Germinal center (tissue), 1 donor: ENCODE measurements around the gene RHOBTB1.

Experiments used
- DNase-seq: peaks from one replicate; pipeline ENCODE4 v3.0.0; 2012; ENCODE audit warnings: mixed read lengths, low spot score

Gene RHOBTB1

GRCh38 chr10:60964257-60965235 lies 20.6 kb upstream of the RHOBTB1 start:
- DNase-seq = peak; percentile 44

DNA sequence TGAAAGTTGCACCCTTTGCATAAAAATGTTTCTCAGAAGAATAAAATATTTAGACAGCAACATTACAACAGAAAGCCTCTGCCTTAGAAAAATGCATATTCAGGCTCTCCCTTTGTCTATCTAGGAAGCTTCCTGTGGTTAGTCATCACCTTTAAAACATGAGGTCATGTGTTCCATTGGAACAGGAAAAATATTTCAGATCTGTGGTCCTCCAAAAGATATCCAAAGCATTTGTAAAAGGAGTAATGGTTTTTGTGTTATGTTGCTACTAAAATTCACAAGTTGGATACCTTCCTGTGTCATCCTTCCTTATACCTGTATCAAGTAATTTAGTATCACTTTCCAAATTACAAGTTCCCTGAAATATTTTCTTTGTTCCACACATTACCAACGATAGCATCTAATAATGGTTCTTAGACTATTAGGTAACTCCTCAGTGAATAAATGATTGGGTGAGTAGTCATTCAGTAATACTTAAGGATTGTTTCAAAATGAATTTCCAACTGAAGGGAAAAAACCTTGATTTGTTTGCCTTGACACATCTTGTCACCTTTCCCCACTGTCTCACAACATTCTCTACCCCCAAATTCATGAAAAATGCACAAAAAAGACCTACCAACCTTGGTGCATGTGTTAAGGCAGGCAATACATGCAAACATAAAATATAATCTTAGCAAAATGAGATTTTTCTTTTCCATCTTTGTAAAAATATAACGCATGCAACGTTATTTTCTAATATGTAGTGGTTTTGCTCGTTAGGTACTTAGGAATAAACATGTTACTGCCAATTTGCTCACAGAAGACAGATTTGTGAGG lies 19.7 kb upstream of the RHOBTB1 start:
- DNase-seq = no peak

DNA sequence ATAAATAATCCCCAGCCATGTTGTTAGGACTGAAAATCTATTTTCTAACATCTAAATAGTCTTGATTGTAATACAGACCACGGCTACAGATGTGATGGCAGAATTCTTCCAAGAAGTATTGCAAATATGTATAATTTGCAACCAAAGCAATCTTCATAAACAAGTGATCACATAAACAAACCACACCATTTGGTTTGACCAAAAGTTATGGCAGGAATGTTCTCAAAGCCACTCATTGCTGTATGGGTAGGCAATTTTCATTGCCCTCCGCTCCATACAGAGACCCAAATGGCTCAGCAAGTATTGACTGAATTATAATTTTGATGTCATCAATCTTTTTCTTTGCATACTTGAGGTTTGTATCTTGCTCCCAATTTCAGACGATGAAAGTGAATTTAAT lies 19.0 kb upstream of the RHOBTB1 start:
- DNase-seq = no peak

DNA sequence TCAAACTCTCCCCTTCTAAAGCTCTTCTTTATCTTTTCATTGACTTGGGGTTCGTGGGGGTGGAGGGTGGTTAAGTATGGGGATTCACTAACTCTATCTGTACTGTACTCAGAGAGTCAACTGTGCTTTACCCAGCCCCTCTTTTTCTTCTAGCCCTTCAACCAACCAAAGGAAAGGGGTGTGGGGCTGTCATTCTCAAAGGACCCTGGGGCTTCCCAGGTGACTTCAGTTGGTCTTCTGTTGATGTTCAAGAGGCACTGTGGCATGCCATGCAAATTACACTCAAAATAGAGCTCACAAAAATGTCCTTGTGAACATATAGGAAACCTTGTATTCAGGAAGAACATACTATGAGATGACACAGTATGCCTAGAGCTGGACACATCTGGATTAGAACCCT lies 16.9 kb upstream of the RHOBTB1 start:
- DNase-seq = no peak

GRCh38 chr10:60960031-60960430 lies 16.0 kb upstream of the RHOBTB1 start:
- no peak for DNase-seq

DNA sequence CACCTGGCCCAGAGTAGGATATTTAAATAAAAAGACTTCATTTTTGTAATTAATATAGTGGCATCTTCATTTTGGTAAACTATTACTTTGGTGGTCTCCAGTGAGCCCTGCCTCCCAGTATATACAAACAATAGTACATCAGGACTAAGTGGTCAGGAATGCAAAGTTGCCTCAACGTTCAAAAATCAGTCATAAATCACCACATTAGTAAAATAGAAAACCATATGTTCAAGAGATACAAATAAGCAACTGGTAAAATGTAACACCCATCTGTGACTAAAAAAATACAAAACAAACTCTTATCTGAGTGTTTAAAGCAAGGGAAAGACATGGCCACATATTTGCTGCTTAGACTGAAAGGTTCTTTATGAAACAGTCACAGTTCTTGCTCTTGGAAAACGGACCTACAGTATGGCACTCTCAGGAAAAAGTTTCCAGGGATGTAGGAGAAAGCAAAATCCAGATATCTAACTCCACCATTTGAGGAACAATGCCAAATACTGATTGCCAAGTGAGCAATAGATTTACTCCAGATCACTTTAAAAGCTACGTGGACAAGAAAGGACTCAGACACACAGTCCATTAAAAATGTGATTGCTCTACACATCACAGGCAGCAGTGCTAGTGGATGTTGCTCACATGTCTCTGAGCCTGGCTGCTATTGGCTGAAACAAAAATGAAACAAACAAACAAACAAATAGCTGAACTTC lies 15.1 kb upstream of the RHOBTB1 start:
- no peak for DNase-seq

DNA sequence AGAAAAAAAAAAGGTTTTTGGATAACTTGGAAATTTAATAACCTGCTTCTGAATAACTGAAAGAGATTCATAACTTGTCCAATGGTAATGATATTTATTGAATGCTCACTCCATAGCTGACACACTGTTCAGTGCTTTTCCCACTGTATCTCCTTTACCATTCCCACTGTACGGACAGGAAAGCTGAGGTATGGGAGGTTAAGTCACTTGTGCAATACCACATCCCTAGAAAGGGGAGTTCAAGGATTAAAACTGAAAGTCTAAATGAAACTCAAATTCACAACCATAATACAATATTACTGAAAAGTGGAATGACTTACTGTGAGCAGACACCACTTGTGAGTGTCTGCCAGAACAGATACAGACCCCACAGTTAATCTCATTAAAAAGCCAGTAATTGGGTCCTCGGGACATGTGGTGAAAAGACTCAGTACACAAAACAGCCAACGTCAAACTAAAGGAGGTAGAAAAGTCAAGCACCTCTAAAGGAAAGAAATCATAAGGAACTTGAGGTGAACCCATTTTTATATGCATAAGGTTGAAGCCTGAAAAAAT lies 13.8 kb upstream of the RHOBTB1 start:
- DNase-seq = no peak

- no peak for DNase-seq
Observed at GRCh38 chr10:60955957-60956425, 12.0 kb upstream of the RHOBTB1 start.

GRCh38 chr10:60955316-60955715 lies 11.3 kb upstream of the RHOBTB1 start:
- no peak for DNase-seq

GRCh38 chr10:60954035-60954434 lies 10.1 kb upstream of the RHOBTB1 start:
- DNase-seq = no peak

DNA sequence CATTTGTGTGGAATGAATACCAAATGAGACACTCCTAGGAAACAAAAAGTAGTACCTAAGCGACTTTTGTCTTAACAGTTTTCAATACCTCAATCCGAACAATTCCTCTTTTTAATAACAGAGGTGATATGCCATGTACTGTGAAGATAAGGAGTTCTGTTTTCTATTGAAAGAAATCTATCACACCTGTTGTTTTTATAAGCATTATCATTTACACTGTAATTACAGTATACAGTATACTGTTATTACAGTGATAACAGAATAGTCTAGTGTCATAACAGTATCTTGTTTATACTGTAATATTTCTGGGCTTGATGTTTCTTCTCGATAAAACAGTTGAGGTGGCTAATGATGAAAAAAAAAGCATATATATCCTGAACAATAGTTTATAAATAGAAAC lies 9.4 kb upstream of the RHOBTB1 start:
- no peak for DNase-seq

DNA sequence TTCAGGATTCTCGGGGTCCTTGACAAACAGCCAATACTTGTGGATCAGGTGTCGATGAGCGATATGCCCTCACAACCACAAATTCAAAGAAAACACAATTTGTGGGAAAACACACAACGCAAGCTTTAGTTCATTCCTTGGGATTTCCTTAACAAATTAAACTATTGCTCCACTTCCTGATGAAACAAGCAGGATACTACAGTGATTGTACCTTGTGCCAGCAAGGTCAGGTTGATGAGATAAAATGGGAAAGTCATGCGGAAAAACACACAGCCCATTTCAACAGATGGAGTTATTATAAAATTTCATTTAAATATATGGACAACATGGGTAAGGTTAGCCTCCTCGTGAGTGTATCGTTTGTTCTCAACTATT lies 8.8 kb upstream of the RHOBTB1 start:
- DNase-seq = no peak

DNA sequence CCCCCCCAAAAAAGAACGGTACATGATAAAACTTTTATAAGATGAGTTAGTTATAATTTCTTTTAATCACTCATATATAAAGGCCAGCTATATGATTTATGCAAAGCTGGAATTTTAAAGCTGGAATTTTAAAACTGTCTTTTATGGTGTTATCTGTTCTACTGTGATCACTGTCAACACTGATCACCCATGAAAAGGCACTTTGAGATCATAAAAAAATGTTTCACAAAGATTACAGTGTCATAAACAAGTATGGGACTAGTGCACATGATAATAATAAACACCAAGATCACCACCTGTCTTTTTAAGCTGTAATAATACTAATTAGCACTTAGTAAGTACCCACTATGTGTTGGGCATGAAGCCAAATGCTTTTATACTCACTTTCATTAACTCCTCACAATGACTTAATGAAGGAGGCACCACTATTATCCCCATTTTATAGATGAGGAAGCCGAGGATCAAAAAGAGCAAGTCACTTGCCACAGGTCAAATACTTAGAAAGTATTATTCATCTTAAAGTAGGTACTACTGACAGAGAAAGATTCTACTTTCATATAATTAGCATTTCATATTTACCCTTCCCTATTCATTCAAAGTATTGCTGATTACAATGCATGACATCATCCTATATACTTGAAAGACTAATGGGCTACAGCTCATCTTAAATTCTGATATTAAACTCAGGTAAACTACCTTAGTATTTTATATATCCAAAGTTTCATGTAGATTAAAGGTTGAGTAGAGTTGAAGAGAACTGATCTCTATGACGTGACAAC lies 8.3 kb upstream of the RHOBTB1 start:
- no peak for DNase-seq

- DNase-seq = no peak
Observed at GRCh38 chr10:60951272-60951724, 7.3 kb upstream of the RHOBTB1 start.

GRCh38 chr10:60950300-60950699 lies 6.3 kb upstream of the RHOBTB1 start:
- DNase-seq = no peak

DNA sequence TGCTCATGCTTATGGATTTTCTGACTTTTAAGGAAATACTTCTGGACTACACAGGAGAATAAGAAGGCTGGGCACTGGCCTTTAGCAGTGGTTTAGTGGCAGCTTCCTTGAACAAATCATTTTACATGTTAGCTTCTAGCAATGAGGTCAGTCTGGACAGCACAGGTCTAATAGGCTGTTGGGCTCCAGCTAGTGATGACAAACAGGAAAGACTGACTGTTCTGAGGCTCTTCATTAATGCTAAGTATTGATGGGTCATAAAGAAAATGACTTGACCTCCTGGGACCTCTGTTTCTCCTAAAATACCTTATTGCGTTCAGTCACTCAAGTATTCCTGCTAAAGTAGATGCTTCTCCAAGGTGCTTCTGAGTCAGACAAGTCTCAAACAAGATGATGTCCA lies 4.9 kb upstream of the RHOBTB1 start:
- DNase-seq = no peak

DNA sequence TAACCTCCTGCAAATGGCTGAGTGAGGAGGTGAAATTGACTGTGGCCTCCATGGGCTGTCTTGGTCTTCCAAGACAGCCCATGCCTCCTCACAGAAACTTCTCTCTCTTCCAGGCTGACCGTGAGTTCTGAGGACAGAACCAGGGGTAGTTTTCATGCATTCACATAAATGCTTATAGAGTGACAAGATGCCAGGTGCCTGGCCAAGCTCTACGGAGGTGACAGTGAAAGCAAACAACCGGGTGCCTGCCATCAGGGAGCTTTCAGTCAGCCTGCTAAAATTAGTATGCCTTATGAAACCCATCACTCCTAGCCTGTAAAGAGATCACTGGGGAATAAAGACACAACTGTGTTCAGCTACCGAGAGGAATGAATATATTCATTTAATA lies 919 bp upstream of the RHOBTB1 start:
- DNase-seq = no peak

DNA sequence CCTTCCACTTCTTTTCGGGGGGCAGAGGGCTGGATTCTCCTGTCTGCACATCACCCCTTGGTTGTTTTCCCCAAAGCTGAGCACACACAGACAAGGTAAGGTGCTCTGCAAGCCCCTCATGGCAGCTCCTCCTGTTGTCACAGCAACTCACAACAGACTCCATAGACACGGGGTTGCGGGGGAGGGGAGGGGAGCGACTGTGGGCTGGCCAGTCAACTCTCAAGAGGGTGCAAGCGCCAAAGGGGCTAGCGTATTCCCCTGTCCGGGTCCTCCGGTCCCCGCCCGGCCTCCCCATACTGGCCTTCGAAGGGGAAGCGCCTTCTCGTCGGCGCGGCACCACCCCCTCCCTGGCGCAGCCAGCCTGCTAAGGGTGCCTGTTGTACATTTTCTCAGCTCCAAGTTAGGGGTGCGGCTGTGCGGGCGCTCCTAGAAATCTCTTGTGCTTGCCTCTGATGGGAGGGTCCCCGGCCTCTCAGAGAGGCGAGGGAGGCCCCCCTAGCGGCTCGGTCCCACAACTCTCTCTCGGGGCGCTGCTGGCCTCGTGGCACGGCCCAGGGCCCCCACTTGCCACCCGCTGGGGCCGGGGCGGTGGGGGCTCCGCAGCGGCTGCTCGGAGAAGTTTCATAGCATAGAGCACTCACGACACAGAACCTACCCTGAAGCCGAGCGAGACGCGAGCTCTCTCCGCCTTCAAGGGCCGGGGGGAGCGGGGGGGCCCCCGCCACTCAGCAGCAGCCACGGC lies 498 bp downstream of the RHOBTB1 start:
- DNase-seq = peak; percentile 6

- DNase-seq = no peak
Observed at GRCh38 chr10:60942788-60943315, 1.1 kb downstream of the RHOBTB1 start.

- no peak for DNase-seq
Observed at GRCh38 chr10:60942134-60942787, 1.7 kb downstream of the RHOBTB1 start.
